Gastroesophageal sphincter (tissue), 3 donors: ENCODE results near the gene PET100.

ENCODE experiments used
- CTCF ChIP-seq, 4 experiments: fragments of 200-600 bp in 2 of 4; fragments of 450-650 bp in 2 of 4; sonication (generic) in 1 of 4; IDR thresholded peaks; one replicate each; pipeline ENCODE4 v1.5.1; 2017 to 2019; ENCODE audit warnings: antibody characterized with exemption in 4 of 4, mild to moderate bottlenecking in 2 of 4, moderate library complexity in 2 of 4
- POLR2A ChIP-seq, 2 donors: fragments of 450-650 bp; IDR thresholded peaks; one replicate each; pipeline ENCODE4 v1.6.1; 2017; ENCODE audit warnings: antibody characterized with exemption in 2 of 2, mild to moderate bottlenecking in 2 of 2, moderate library complexity in 1 of 2

GRCh38 chr19:7650148-7650547 lies 20.6 kb downstream of the PET100 start:
- TF ChIP-seq POLR2A (IDR thresholded peaks at IDR 0.05): no peak
- no peak for TF ChIP-seq CTCF (IDR thresholded peaks at IDR 0.05)
